Aorta (tissue), 4 donors: ENCODE measurements around the gene GALNT18. TPM values are rescaled to one million over a fixed set of nuclear protein-coding genes. Genes with fewer than 3 reads are reported as not detected.

Experiments used
- microRNA-seq, 2 donors: library from miRNA; unstranded; fragments of <30 nt; microRNA quantifications; one replicate each; pipeline ENCODE4 v1.2.0, GENCODE V29; 2020
- polyA plus RNA-seq, 2 donors: library from polyadenylated mRNA; stranded (reverse); fragments of 200-250 nt; gene quantifications; one replicate each; pipeline ENCODE4 v1.2.3, GENCODE V29; 2013
- total RNA-seq, 2 donors: library from RNA; stranded (reverse); fragmentation: NEBNext Ultra II Directional; extraction: Animal tissue kit (Norgen Biotek cat#: 25700); gene quantifications; one replicate each; pipeline ENCODE4 v1.2.1, GENCODE V29; 2021
- donor health status: healthy with polysubstance abuse.
- donor health status: Bipolar disorder and iron deficiency.
- donor health status: DM: no; HTN: no; CAD: no.
- donor health status: DM: yes; HTN: yes; CAD: no.

GALNT18 gene
- total and polyA plus RNA-seq, 4 donors, result 5.3 to 60.6 (median 21.4) TPM

Small RNA genes lying within 50 kb of the gene (microRNA-seq; reads per million reads assigned to microRNA genes)
- gene MIR4299, result 0 reads per million in 2 donors

Other genes with a start within 250 kb of the GALNT18 start
- 10 to 100 TPM; 58.7 to 74.9 TPM for gene USP47, start 220.0 kb upstream of the GALNT18 start, total RNA-seq
- gene USP47, start 220.0 kb upstream of the GALNT18 start, polyA plus RNA-seq, result 10 to 100 TPM; 23.2 to 31.6 TPM